Measurements from ENCODE around the gene VPS33A.

- TF ChIP-seq CTCF (IDR thresholded peaks at IDR 0.05; ENCODE audit: insufficient read depth, low read length) = no peak
- TF ChIP-seq REST (IDR thresholded peaks at IDR 0.05; ENCODE audit: insufficient replicate concordance, low read depth) = no peak
These were observed 35.5 kb downstream of the VPS33A start for GRCh38 chr12:122230798-122231197.
